Activated T-cell treated with anti-CD3 and anti-CD28 coated beads for 24 hours (primary cell): ENCODE measurements around the gene AK3.
"Not testable (repeated sequence)": the region's sequence is repeated elsewhere in the genome, so short reads cannot be mapped to it uniquely, and the experiment has no call there.

ENCODE experiments used
- DNase-seq: peaks from one replicate; pipeline ENCODE4 v3.0.0-alpha.2; 2020; ENCODE audit warnings: low read depth

The AK3 gene

DNA sequence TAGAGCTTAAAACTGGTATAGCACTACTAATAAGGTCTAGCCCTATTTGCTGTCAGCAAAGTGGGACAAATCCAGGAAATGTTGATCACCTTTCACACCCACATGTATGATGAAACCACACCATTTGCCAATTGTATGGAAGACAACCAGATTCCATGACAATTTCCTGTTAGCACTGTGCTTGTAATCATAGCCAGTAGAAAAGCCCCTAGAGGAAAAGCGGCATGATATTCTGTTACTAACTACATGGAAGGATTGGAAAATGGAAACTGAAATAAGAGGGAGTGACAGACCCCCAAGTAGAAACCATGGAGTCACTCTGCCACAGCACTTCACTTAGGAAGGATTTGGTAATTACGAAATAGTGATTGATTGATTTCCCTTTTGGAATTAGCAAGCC lies 75.6 kb downstream of the AK3 start:
- no peak for DNase-seq

DNA sequence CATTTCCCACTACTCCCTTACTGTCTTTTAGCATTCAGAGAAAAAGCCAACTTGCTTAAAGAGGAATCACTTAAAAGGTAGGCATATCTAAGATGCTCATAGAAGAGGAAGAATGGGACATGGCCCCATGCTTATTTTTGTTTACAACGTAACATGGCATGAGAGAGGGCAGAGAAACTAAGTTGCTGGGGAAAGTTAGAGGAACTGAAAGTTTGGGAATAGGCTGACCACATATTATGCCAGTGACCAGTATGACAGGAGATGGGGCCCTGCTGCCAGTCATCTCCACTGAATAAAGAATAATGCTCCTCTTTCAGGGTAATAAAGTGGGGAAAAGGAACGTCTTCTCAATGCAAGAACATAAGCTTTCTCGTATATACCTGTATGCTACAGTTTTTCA lies 77.0 kb downstream of the AK3 start:
- DNase-seq: no peak

DNA sequence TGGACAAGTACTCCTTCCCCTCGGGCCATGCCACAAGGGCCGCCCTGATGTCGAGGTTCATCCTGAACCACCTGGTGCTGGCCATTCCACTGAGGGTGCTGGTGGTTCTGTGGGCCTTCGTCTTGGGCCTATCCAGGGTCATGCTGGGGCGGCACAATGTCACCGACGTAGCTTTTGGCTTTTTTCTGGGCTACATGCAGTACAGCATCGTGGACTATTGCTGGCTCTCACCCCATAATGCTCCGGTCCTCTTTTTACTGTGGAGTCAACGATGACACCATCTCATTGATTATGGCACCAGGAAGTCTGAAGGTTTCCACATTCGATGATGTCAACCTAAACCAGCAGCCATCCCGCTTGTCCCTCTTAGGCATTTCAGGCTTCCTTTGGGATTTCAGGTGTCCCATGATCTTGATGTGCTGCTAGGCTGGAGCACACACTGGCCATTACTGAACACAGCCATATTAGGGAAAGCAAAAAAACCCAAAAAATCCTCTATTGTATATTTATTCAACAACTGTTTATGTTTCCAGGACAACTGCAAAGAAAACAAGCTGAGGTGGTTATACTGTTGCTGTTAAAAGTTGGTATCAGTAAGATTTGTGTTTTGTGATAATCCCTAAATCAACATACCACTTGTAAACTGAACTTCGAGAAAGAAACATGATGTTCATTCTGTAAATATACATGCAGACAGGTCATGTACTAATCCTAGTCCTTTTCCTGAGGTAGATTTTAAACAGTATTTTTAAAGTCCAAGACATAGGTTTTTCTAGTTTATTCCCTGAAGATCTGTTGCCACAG lies 77.8 kb downstream of the AK3 start:
- no peak for DNase-seq

DNA sequence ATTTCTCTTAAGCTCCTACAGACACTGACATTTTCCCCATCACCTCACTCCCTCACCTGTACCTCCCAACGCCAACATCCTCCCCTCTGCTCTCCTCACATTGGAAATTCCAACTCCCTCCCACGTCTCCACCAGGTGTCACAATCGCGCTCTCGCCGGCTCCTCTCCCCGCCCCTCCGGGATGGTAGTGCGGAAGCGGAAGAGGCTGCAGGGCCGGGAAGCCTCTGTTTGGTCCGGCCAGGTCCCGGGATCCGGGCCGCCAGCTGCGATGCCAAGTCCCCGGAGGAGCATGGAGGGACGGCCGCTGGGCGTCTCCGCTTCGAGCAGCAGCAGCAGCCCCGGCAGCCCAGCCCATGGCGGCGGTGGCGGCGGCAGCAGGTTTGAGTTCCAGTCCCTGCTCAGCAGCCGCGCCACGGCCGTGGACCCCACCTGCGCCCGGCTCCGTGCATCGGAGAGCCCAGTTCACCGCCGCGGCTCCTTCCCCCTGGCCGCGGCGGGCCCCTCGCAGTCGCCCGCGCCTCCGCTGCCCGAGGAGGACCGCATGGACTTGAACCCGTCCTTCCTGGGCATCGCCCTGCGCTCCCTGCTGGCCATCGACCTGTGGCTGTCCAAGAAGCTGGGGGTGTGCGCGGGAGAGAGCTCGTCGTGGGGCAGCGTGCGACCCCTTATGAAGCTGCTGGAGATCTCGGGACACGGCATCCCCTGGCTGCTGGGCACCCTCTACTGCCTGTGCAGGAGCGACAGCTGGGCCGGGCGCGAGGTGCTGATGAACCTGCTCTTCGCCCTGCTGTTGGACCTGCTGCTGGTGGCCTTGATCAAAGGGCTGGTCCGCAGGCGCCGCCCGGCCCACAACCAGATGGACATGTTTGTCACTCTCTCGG lies 78.7 kb downstream of the AK3 start, which contains the start of gene PLPP6:
Gene PLPP6 (plus strand): TSS at position 187 of the 881 bp plus-strand sequence. CDS start 82 bp downstream, at position 269.
- DNase-seq: peak; percentile 69

DNA sequence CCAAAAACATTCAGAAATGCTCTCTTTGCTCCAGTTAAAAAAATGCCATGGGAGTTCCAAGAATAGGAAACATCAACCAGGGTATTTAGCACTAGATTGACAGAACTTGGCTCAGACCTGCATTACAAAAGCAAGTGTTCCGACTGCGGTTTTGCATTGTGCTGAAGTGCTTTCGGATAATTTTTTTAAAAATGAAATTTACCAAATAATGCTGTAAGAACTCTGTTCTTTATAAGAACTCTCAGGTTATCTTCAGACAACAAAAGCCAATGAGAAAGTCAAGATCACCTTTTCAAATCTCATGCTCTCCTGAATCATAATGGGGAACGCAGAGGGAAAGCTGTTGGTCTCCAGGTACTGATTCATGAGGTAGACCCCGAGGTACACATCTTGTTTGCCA lies 79.4 kb downstream of the AK3 start:
- DNase-seq: no peak

DNA sequence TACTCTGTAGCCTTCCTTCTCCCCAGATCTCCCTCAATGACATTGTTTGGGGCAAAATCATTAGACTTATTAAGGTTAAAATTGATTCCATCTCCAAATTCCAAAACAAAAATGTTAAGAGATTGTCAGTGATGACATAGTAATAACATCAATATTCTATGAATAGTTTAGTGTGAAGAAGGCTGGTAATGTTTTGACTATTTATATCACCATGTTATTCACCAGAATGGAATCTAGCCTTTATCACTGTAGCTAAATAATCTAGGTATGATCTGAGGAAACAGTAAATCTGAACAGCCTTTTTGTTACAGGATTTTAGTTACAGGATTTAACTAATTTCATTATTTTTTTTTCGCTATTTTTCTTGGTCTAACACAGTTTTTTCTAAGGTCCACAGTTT lies 79.8 kb downstream of the AK3 start:
- DNase-seq: no peak

DNA sequence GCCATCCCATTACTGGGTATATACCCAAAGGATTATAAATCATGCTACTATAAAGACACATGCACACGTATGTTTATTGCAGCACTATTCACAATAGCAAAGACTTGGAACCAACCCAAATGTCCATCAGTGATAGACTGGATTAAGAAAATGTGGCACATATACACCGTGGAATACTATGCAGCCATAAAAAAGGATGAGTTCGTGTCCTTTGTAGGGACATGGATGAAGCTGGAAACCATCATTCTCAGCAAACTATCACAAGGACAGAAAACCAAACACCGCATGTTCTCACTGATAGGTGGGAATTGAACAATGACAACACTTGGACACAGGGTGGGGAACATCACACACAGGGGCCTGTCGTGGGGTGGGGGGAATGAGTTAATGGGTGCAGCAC lies 80.3 kb downstream of the AK3 start:
- not testable (repeated sequence) for DNase-seq
